Sigmoid colon (tissue), 4 donors: ENCODE data around the gene MCF2L.

Experiments
- EP300 ChIP-seq, 4 donors: sonication (generic); formaldehyde crosslinking; IDR thresholded peaks; one replicate each; pipeline ENCODE4 v1.6.1; 2017; ENCODE audit warnings: antibody characterized with exemption in 4 of 4
- TF ChIP-seq, protein P1 (sequence below), 4 experiments: fragments of 450-650 bp in 3 of 4; fragments of 200-600 bp in 1 of 4; IDR thresholded peaks; one replicate each; pipeline ENCODE4 v1.5.1; 2016 to 2019; ENCODE audit warnings: antibody characterized with exemption in 4 of 4, mild to moderate bottlenecking in 3 of 4, moderate library complexity in 2 of 4

DNA sequence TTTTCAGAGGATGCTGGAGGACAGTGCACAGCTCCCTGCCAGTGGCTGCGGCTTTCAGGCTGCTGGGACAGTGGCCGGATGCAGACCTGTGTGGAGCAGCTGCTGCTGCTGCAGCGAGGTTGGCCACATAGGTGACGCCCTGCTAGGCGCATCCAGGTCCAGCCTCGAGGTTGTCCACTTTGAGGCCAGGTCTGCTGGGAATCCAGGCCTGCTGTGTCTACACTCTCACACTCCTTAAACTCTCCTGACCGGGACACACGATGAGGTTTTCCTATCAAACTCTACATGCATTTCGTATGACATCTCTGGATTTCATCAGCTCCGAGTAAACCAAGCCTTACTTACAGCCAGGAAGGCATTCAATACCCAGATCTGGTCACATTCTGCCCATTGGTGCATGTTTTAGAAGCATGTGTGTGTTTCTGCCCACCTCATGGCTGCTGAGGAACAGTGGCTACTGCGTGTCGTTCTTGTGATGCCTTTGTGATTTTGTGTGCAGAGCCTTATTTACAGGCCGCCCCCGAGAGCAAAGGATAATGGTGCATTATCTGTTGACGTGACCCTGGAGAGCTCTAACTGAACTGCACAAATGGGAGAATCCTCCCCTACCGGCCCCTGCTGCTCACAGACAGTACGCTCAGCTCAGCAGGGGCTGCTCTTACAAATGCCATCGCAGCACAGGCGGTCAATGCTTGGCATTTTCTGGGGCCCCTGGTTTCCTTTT lies 12.3 kb upstream of the MCF2L start:
- TF ChIP-seq, protein P1, sequence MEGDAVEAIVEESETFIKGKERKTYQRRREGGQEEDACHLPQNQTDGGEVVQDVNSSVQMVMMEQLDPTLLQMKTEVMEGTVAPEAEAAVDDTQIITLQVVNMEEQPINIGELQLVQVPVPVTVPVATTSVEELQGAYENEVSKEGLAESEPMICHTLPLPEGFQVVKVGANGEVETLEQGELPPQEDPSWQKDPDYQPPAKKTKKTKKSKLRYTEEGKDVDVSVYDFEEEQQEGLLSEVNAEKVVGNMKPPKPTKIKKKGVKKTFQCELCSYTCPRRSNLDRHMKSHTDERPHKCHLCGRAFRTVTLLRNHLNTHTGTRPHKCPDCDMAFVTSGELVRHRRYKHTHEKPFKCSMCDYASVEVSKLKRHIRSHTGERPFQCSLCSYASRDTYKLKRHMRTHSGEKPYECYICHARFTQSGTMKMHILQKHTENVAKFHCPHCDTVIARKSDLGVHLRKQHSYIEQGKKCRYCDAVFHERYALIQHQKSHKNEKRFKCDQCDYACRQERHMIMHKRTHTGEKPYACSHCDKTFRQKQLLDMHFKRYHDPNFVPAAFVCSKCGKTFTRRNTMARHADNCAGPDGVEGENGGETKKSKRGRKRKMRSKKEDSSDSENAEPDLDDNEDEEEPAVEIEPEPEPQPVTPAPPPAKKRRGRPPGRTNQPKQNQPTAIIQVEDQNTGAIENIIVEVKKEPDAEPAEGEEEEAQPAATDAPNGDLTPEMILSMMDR (IDR thresholded peaks at IDR 0.05): no peak
- TF ChIP-seq EP300 (IDR thresholded peaks at IDR 0.05): no peak
